Measurements from ENCODE around the gene MYLK2.

GRCh38 chr20:31848088-31848999, 29.2 kb downstream of the MYLK2 start:
- no peak for TF ChIP-seq CTCF (conservative IDR thresholded peaks at IDR 0.05 in 1 of 2, IDR thresholded peaks at IDR 0.05 in 1 of 2; ENCODE audit: low read depth in 1 of 2, low read length in 2 of 2)
- TF ChIP-seq EZH2 (IDR thresholded peaks at IDR 0.05; ENCODE audit: low read length, missing control alignments): no peak
